ENCODE measurements around the gene DLL1.

DNA sequence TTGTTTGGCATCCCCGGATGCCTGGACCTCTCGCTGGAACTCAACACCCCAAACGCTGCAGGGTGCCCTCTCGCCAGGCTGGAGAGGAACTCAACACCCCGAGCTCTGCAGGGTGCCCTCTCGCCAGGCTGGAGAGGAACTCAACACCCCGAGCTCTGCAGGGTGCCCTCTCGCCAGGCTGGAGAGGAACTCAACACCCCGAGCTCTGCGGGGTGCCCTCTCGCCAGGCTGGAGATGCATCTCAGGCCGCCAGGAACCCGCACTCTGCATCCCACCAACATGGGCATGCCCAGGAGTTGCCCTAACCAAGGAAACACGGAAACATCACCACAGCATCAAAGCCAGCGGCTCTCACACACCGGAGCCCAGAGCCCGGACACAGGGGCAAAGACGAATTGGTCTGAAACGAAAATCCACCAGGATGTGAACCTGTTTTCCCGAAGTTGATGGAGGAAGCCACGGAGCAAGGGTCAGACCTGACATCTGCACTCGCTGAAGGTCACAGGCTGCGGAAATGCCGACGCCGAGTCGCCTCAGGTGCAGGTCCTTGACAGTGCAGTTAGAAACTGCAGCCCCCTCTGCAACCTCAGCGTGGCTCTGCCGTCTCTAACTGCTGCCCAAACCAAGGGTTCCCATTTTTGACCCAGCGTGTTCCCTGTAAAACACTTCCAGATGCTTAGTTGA lies 37.5 kb downstream of the DLL1 start:
- TF ChIP-seq, protein P1, sequence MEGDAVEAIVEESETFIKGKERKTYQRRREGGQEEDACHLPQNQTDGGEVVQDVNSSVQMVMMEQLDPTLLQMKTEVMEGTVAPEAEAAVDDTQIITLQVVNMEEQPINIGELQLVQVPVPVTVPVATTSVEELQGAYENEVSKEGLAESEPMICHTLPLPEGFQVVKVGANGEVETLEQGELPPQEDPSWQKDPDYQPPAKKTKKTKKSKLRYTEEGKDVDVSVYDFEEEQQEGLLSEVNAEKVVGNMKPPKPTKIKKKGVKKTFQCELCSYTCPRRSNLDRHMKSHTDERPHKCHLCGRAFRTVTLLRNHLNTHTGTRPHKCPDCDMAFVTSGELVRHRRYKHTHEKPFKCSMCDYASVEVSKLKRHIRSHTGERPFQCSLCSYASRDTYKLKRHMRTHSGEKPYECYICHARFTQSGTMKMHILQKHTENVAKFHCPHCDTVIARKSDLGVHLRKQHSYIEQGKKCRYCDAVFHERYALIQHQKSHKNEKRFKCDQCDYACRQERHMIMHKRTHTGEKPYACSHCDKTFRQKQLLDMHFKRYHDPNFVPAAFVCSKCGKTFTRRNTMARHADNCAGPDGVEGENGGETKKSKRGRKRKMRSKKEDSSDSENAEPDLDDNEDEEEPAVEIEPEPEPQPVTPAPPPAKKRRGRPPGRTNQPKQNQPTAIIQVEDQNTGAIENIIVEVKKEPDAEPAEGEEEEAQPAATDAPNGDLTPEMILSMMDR (IDR thresholded peaks at IDR 0.05; ENCODE audit: low read length) = no peak
- TF ChIP-seq EZH2 (IDR thresholded peaks at IDR 0.05; ENCODE audit: borderline replicate concordance, low read length) = no peak
